IMR-90 (cell line): ENCODE data around the gene SSR2. TPM values are rescaled to one million over a fixed set of nuclear protein-coding genes. Genes with fewer than 3 reads are reported as not detected.

Experiments used
- ATAC-seq: fragments of 200-7000 bp; cut with Tn5 transposase; 2 replicates; pipeline ENCODE4 v1.9.1; 2020; ENCODE audit warnings: low read depth, mild to moderate bottlenecking, moderate library complexity
- BruUV-seq: library from RNA; stranded (reverse); fragments of 400-500 nt; replicated peaks from 2 replicates; lab custom pipeline; 2021; lab: Mats Ljungman, UMichigan
- CTCF ChIA-PET: fragments of 300-600 bp; formaldehyde crosslinking; extraction: SDS; loops from one replicate; lab custom pipeline; 2021; ENCODE audit warnings: antibody characterized with exemption; lab: Yijun Ruan, JAX
- POLR2A ChIA-PET: fragments of 300-600 bp; sonication (Branson Sonifier 250); formaldehyde crosslinking; loops from one replicate; lab custom pipeline; 2022; ENCODE audit warnings: antibody characterized with exemption; ENCODE audit not compliant: unreplicated experiment; lab: Charles Lee
- DNase-seq: peaks from one replicate; pipeline ENCODE4 v3.0.0; 2013
- H2AFZ ChIP-seq: replicated peaks from 2 replicates; pipeline ENCODE3; 2013; ENCODE audit warnings: low read length, mild to moderate bottlenecking; ENCODE audit not compliant: poor library complexity
- H2AK5ac ChIP-seq: 2 replicates; pipeline ENCODE4 v1.6.1; 2013; ENCODE audit warnings: low read depth, low read length, inconsistent platforms
- H2AK9ac ChIP-seq: replicated peaks from 2 replicates; pipeline ENCODE3; 2013; ENCODE audit warnings: mild to moderate bottlenecking, low read depth, low read length, moderate library complexity; ENCODE audit not compliant: poor library complexity
- H2BK120ac ChIP-seq: 2 replicates; pipeline ENCODE4 v1.6.1; 2013; ENCODE audit warnings: low read depth, low read length, inconsistent platforms
- H2BK15ac ChIP-seq: 3 replicates; pipeline ENCODE4 v1.6.1; 2013; ENCODE audit warnings: low read depth, low read length, inconsistent platforms
- H2BK20ac ChIP-seq: 2 replicates; pipeline ENCODE4 v1.6.1; 2013; ENCODE audit warnings: low read depth, mild to moderate bottlenecking, inconsistent platforms, low read length, moderate library complexity
- H2BK5ac ChIP-seq: 2 replicates; pipeline ENCODE4 v1.6.1; 2013; ENCODE audit warnings: mild to moderate bottlenecking, low read depth, low read length, inconsistent platforms; ENCODE audit not compliant: poor library complexity, severe bottlenecking
- H3K14ac ChIP-seq: replicated peaks from 2 replicates; pipeline ENCODE4 v1.6.1; 2013; ENCODE audit warnings: low read depth, low read length, inconsistent platforms
- H3K18ac ChIP-seq: 2 replicates; pipeline ENCODE4 v1.6.1; 2013; ENCODE audit warnings: low read depth, low read length, control low read depth
- H3K23ac ChIP-seq: 2 replicates; pipeline ENCODE4 v1.6.1; 2013; ENCODE audit warnings: low read depth, low read length, inconsistent platforms
- H3K27ac ChIP-seq: 2 replicates; pipeline ENCODE4 v1.5.1; 2013; ENCODE audit warnings: mild to moderate bottlenecking, control low read depth, low read length; ENCODE audit not compliant: insufficient read depth
- H3K27me3 ChIP-seq: 2 replicates; pipeline ENCODE4 v1.6.1; 2013; ENCODE audit warnings: low read length; ENCODE audit not compliant: control insufficient read depth, insufficient read depth
- H3K36me3 ChIP-seq: 2 replicates; pipeline ENCODE4 v1.6.1; 2013; ENCODE audit warnings: low read length, mixed read lengths; ENCODE audit not compliant: control insufficient read depth, insufficient read depth
- H3K4ac ChIP-seq: 2 replicates; pipeline ENCODE4 v1.6.1; 2013; ENCODE audit warnings: low read depth, low read length, inconsistent platforms
- H3K4me1 ChIP-seq: 2 replicates; pipeline ENCODE4 v1.6.1; 2013; ENCODE audit warnings: low read length, mixed read lengths; ENCODE audit not compliant: control insufficient read depth, insufficient read depth
- H3K4me2 ChIP-seq: 2 replicates; pipeline ENCODE4 v1.6.1; 2013; ENCODE audit warnings: low read depth, mild to moderate bottlenecking, control low read depth, low read length, moderate library complexity
- H3K4me3 ChIP-seq: 2 replicates; pipeline ENCODE4 v1.5.1; 2013; ENCODE audit warnings: low read depth, mild to moderate bottlenecking, control low read depth, low read length, moderate library complexity; ENCODE audit not compliant: insufficient read depth
- H3K56ac ChIP-seq: 2 replicates; pipeline ENCODE4 v1.6.1; 2013; ENCODE audit warnings: low read length, inconsistent platforms; ENCODE audit not compliant: insufficient read depth; ENCODE audit errors: extremely low read depth
- H3K79me1 ChIP-seq, 2 experiments: 2 replicates each; pipeline ENCODE4 v1.6.1; 2013; ENCODE audit warnings: low read length in 2 of 2, inconsistent platforms in 1 of 2, low read depth in 1 of 2
- H3K9ac ChIP-seq: 2 replicates; pipeline ENCODE4 v1.6.1; 2013; ENCODE audit warnings: low read depth, low read length, control low read depth
- H3K9me1 ChIP-seq: 2 replicates; pipeline ENCODE4 v1.6.1; 2013; ENCODE audit warnings: low read length, inconsistent platforms; ENCODE audit not compliant: insufficient read depth
- H3K9me3 ChIP-seq: 2 replicates; pipeline ENCODE4 v1.6.1; 2013; ENCODE audit warnings: low read length; ENCODE audit not compliant: control insufficient read depth, insufficient read depth
- H4K20me1 ChIP-seq: 2 replicates; pipeline ENCODE4 v1.6.1; 2013; ENCODE audit warnings: low read length, inconsistent platforms; ENCODE audit not compliant: insufficient read depth
- H4K5ac ChIP-seq: 2 replicates; pipeline ENCODE4 v1.6.1; 2013; ENCODE audit warnings: mild to moderate bottlenecking, low read depth, low read length, control low read depth
- H4K8ac ChIP-seq, 2 experiments: 2 replicates each; pipeline ENCODE4 v1.6.1; 2013; ENCODE audit warnings: low read depth in 2 of 2, low read length in 2 of 2, control low read depth in 1 of 2, inconsistent platforms in 1 of 2
- H4K91ac ChIP-seq: 2 replicates; pipeline ENCODE4 v1.6.1; 2013; ENCODE audit warnings: low read depth, low read length, inconsistent platforms; ENCODE audit not compliant: insufficient read depth
- NFE2L2 ChIP-seq: fragments of 150-350 bp; IDR thresholded peaks from 2 replicates; pipeline ENCODE4 v1.6.1; 2016; ENCODE audit warnings: low read depth, mild to moderate bottlenecking, low read length
- RCOR1 ChIP-seq: IDR thresholded peaks from 2 replicates; pipeline ENCODE4 v1.6.1; 2012; ENCODE audit warnings: mild to moderate bottlenecking, low read length, improper control_type of control experiment; ENCODE audit not compliant: insufficient replicate concordance
- RFX5 ChIP-seq: IDR thresholded peaks from 2 replicates; pipeline ENCODE4 v1.8.0; 2012; ENCODE audit warnings: low read depth, mild to moderate bottlenecking, low read length, moderate library complexity
- USF2 ChIP-seq: fragments of 150-350 bp; IDR thresholded peaks from 2 replicates; pipeline ENCODE4 v1.6.1; 2017; ENCODE audit warnings: mild to moderate bottlenecking, antibody characterized with exemption, low read length, low read depth
- WGBS, 2 experiments: methylation state at CpG; one replicate each; pipeline versions ENCODE4 v1.1.5 to v1.1.7; 2013; ENCODE audit warnings: missing lambda C conversion rate in 2 of 2; ENCODE audit not compliant: insufficient read length in 1 of 2; ENCODE audit errors: extremely low coverage in 2 of 2; 5-methylcytosine and 5-hydroxymethylcytosine counted together
- dilution Hi-C: fragments of 300-500 bp; cut with HindIII; formaldehyde crosslinking; loops from one replicate; pipeline ENCODE4 v1.14.3; 2018; ENCODE audit warnings: low sequenced_read_pairs; ENCODE audit not compliant: unreplicated experiment
- in situ Hi-C: fragments of 300-500 bp; cut with MboI; formaldehyde crosslinking; loops from 3 replicates; pipeline ENCODE4 v1.14.3; 2019; ENCODE audit warnings: low sequenced_read_pairs, inconsistent platforms, mixed read lengths
- intact Hi-C: fragments of 100-400 bp; cut with micrococcal nuclease; formaldehyde crosslinking; loops from 2 replicates; pipeline ENCODE4 v1.10.0; 2022
- polyA plus RNA-seq, 3 experiments: library from polyadenylated mRNA; depleted of rRNA; stranded (reverse); fragments of >200 nt; gene quantifications; 2 replicates each; pipeline ENCODE4 v1.2.3, GENCODE V29; 2012; ENCODE audit warnings: low replicate concordance in 1 of 3
- total RNA-seq: library from RNA; depleted of rRNA; stranded (reverse); fragments of >200 nt; gene quantifications from 2 replicates; pipeline ENCODE4 v1.2.3, GENCODE V29; 2012

Gene SSR2
- total and polyA plus RNA-seq, 2 of the 4 experiments (the other 2 are of a cell fraction): 553 to 1,264 TPM

GRCh38 chr1:156004843-156005584 is 15.7 kb downstream of the SSR2 start:
- dilution Hi-C loops (no loop called here), intact Hi-C loops (no loop called here)

More at GRCh38 chr1:156004843-156005584, 15.7 kb downstream of the SSR2 start:
- POLR2A ChIA-PET: no interaction called here
- ATAC-seq: 0 out of 2 replicates have a peak, but pooled peaks have one; percentile 21
- no peak overlapping the region for H3K9ac ChIP-seq
- no peak overlapping the region for H3K4ac ChIP-seq
- no peak overlapping the region for H3K4me3 ChIP-seq
- H4K8ac ChIP-seq: no peak overlapping the region
- no peak overlapping the region for H3K4me2 ChIP-seq
- H4K91ac ChIP-seq: no peak overlapping the region
- no peak overlapping the region for H3K14ac ChIP-seq
- no peaks in the 10 kb centered on the region; the same call in 1 of the 2 replicates for H4K20me1 ChIP-seq
- no peak overlapping the region for H3K18ac ChIP-seq
- CTCF ChIA-PET: no interaction called here
- no peak overlapping the region for H4K5ac ChIP-seq
- H2BK5ac ChIP-seq: no peak overlapping the region
- H3K79me1 ChIP-seq: no peaks in the 10 kb centered on the region; a peak in 1 of 4 replicates
- in situ Hi-C loops: no loop called here
- no CpG with 5 or more reads among the region's 4 CpGs for WGBS, 2 experiments
- H2AFZ ChIP-seq: no peak overlapping the region
- no peak overlapping the region for H3K23ac ChIP-seq
- H3K56ac ChIP-seq: no peak overlapping the region
- H3K9me3 ChIP-seq: no peaks in the 10 kb centered on the region
- no peak overlapping the region for H2AK5ac ChIP-seq
- DNase-seq: no peak
- H3K27ac ChIP-seq: no peak overlapping the region
- no peaks in the 10 kb centered on the region for H3K9me1 ChIP-seq
- H2BK15ac ChIP-seq: no peak overlapping the region
- H3K4me1 ChIP-seq: peaks cover 5% of the 10 kb centered on the region; the same call in 1 of the 2 replicates
- BruUV-seq: no TSS peak
- H2AK9ac ChIP-seq: no peak overlapping the region
- TF ChIP-seq RFX5 (no peak), RCOR1 (no peak), USF2 (no peak), NFE2L2 (no peak)
- H3K27me3 ChIP-seq: no peaks in the 10 kb centered on the region
- H2BK20ac ChIP-seq: no peak overlapping the region
- H2BK120ac ChIP-seq: no peak overlapping the region
- peaks cover 16% of the 10 kb centered on the region for H3K36me3 ChIP-seq
